ENCODE results near the gene XPA. TPM values are rescaled to one million over a fixed set of nuclear protein-coding genes. Genes with fewer than 3 reads are reported as not detected.

Gene XPA
- total RNA-seq, 1 donor from 2014 or later, result 10.0 TPM

- H3K27ac Mint-ChIP-seq (ENCODE audit: unreplicated experiment), result no peak overlapping the region
- peaks cover 9% of the 10 kb centered on the region for H3K27me3 Mint-ChIP-seq (ENCODE audit: unreplicated experiment)
- H3K4me1 Mint-ChIP-seq (ENCODE audit: unreplicated experiment), result peaks cover 9% of the 10 kb centered on the region
- no peak for DNase-seq (ENCODE audit: low spot score)
- TF ChIP-seq CTCF (IDR thresholded peaks at IDR 0.05; ENCODE audit: unreplicated experiment), result no peak
- H3K9me3 Mint-ChIP-seq (ENCODE audit: unreplicated experiment), result no peaks in the 10 kb centered on the region
- H3K4me3 Mint-ChIP-seq (ENCODE audit: unreplicated experiment), result no peak overlapping the region
- H3K36me3 Mint-ChIP-seq (ENCODE audit: low read depth, unreplicated experiment), result peaks cover 14% of the 10 kb centered on the region
These were observed 68.5 kb downstream of the XPA start for GRCh38 chr9:97628668-97629067.

GRCh38 chr9:97627624-97628023 is 69.5 kb downstream of the XPA start:
- H3K9me3 Mint-ChIP-seq (ENCODE audit: unreplicated experiment), result peaks cover 4% of the 10 kb centered on the region
- no peak for DNase-seq (ENCODE audit: low spot score)
- H3K27me3 Mint-ChIP-seq (ENCODE audit: unreplicated experiment), result peaks cover 6% of the 10 kb centered on the region
- H3K4me3 Mint-ChIP-seq (ENCODE audit: unreplicated experiment), result peak overlapping the region; percentile 29
- peaks cover 21% of the 10 kb centered on the region for H3K36me3 Mint-ChIP-seq (ENCODE audit: low read depth, unreplicated experiment)
- peak overlapping the region; percentile 23 for H3K27ac Mint-ChIP-seq (ENCODE audit: unreplicated experiment)
- peaks cover 7% of the 10 kb centered on the region for H3K4me1 Mint-ChIP-seq (ENCODE audit: unreplicated experiment)
- no peak for TF ChIP-seq CTCF (IDR thresholded peaks at IDR 0.05; ENCODE audit: unreplicated experiment)

- Mint-ChIP-seq H3K4me3 (ENCODE audit: unreplicated experiment) (no peak overlapping the region), H3K9me3 (ENCODE audit: unreplicated experiment) (peaks cover 4% of the 10 kb centered on the region), H3K36me3 (ENCODE audit: low read depth, unreplicated experiment) (peaks cover 39% of the 10 kb centered on the region), H3K27ac (ENCODE audit: unreplicated experiment) (no peak overlapping the region), H3K27me3 (ENCODE audit: unreplicated experiment) (peaks cover 1% of the 10 kb centered on the region), H3K4me1 (ENCODE audit: unreplicated experiment) (no peaks in the 10 kb centered on the region)
- no peak for TF ChIP-seq CTCF (IDR thresholded peaks at IDR 0.05; ENCODE audit: unreplicated experiment)
- no peak for DNase-seq (ENCODE audit: low spot score)
These were observed 71.5 kb downstream of the XPA start for GRCh38 chr9:97625620-97626019.

Other genes starting within 250 kb of the XPA start
- gene TMOD1, start 195.7 kb downstream of the XPA start, total RNA-seq (ENCODE audit: unreplicated experiment), result 0.41 TPM
- gene TSTD2, start 64.0 kb downstream of the XPA start, total RNA-seq (ENCODE audit: unreplicated experiment), result 17.5 TPM
- 34.6 TPM for gene NCBP1, start 63.5 kb downstream of the XPA start, total RNA-seq (ENCODE audit: unreplicated experiment)
- gene FOXE1, start 155.9 kb upstream of the XPA start, total RNA-seq (ENCODE audit: unreplicated experiment), result not detected
- 6.8 TPM for gene TRMO, start 225.2 kb upstream of the XPA start, total RNA-seq (ENCODE audit: unreplicated experiment)
- gene HEMGN, start 240.8 kb upstream of the XPA start, total RNA-seq (ENCODE audit: unreplicated experiment), result 0.44 TPM